ENCODE results near the gene DNAJB8. TPM values are rescaled to one million over a fixed set of nuclear protein-coding genes. Genes with fewer than 3 reads are reported as not detected.

Gene DNAJB8
- total RNA-seq, 2 donors from 2014 or later: not detected

DNA sequence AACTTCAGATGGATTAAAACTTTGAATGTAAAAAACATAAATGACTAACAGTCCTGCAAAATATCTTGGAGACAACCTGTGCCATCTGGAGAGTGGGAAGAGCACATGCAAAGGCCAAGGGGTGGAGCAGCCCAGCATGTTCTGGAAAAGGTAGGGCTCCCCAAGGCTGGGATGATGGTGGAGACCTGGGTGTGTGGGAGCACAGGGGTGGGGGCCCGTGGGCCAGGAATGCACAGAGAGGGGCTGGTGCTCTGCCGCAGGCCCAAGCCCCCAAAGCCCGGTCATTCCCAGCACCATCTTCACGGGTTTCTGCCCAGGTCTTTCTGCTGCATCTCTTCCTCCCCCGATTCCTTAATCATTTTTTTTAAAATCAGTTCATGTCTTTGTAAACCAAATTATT is 36.0 kb upstream of the DNAJB8 start:
- H3K9ac ChIP-seq (ENCODE audit: extremely low read depth, low read length, poor library complexity, severe bottlenecking): no peak overlapping the region
- no peaks in the 10 kb centered on the region for H3K4me1 ChIP-seq (ENCODE audit: control insufficient read depth, insufficient read depth, low read length)
- Mint-ChIP-seq H3K36me3 (ENCODE audit: low read depth) (no peaks in the 10 kb centered on the region), H3K27me3 (ENCODE audit: insufficient read depth) (peaks cover 48% of the 10 kb centered on the region), H3K9me3 (no peaks in the 10 kb centered on the region), H3K27ac (no peak overlapping the region), H3K4me3 (no peak overlapping the region), H3K4me1 (no peaks in the 10 kb centered on the region)
- TF ChIP-seq, protein P1, sequence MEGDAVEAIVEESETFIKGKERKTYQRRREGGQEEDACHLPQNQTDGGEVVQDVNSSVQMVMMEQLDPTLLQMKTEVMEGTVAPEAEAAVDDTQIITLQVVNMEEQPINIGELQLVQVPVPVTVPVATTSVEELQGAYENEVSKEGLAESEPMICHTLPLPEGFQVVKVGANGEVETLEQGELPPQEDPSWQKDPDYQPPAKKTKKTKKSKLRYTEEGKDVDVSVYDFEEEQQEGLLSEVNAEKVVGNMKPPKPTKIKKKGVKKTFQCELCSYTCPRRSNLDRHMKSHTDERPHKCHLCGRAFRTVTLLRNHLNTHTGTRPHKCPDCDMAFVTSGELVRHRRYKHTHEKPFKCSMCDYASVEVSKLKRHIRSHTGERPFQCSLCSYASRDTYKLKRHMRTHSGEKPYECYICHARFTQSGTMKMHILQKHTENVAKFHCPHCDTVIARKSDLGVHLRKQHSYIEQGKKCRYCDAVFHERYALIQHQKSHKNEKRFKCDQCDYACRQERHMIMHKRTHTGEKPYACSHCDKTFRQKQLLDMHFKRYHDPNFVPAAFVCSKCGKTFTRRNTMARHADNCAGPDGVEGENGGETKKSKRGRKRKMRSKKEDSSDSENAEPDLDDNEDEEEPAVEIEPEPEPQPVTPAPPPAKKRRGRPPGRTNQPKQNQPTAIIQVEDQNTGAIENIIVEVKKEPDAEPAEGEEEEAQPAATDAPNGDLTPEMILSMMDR (conservative IDR thresholded peaks at IDR 0.05): no peak
- 91% methylated on average over 5 of the region's 5 CpGs; no CpG with 5 or more reads in 1 of the 2 experiments for WGBS, 2 experiments (ENCODE audit: insufficient coverage in 1 of 2, insufficient read length in 1 of 2)
- no peaks in the 10 kb centered on the region for H3K36me3 ChIP-seq (ENCODE audit: control insufficient read depth, insufficient read depth, low read length)
- DNase-seq: no peak
- H3K27ac ChIP-seq (ENCODE audit: low read depth, low read length): no peak overlapping the region
- no peaks in the 10 kb centered on the region for H3K9me3 ChIP-seq (ENCODE audit: control insufficient read depth, low read length)
- no peak overlapping the region for H3K4me3 ChIP-seq (ENCODE audit: low read length)
- H3K27me3 ChIP-seq (ENCODE audit: control insufficient read depth, insufficient read depth, low read length, poor library complexity, severe bottlenecking): peaks cover 40% of the 10 kb centered on the region

DNA sequence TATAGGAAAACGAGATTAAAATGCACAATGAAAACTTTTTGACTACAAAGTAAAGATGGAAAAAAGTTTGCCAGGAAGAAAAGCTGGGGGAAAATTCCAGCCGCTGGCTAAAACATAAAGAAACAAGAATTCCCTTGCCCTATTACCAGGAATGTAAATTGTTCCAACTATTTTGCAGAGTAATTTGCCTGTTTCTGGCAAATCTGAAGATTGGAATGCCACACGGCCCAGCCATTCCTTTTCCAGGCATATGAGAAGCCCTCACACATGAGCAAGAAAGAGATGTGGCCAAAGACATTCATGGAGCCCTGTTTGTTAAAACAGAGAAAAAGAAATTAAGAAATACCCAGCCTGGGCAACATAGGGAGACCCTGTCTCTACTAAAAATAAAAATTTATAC is 34.7 kb upstream of the DNAJB8 start:
- TF ChIP-seq, protein P1 (conservative IDR thresholded peaks at IDR 0.05): no peak
- no peak for DNase-seq
- 73 to 85% methylated on average over 2 to 3 of the region's 3 CpGs for WGBS, 2 experiments (ENCODE audit: insufficient coverage in 1 of 2, insufficient read length in 1 of 2)
- no peak overlapping the region for H3K27ac ChIP-seq (ENCODE audit: low read depth, low read length)
- peaks cover 3% of the 10 kb centered on the region for H3K4me1 ChIP-seq (ENCODE audit: control insufficient read depth, insufficient read depth, low read length)
- Mint-ChIP-seq H3K4me1 (peaks cover 6% of the 10 kb centered on the region), H3K27ac (no peak overlapping the region), H3K9me3 (no peaks in the 10 kb centered on the region), H3K36me3 (ENCODE audit: low read depth) (no peaks in the 10 kb centered on the region), H3K4me3 (no peak overlapping the region), H3K27me3 (ENCODE audit: insufficient read depth) (peaks cover 53% of the 10 kb centered on the region)
- no peaks in the 10 kb centered on the region for H3K36me3 ChIP-seq (ENCODE audit: control insufficient read depth, insufficient read depth, low read length)
- H3K27me3 ChIP-seq (ENCODE audit: control insufficient read depth, insufficient read depth, low read length, poor library complexity, severe bottlenecking): peaks cover 51% of the 10 kb centered on the region
- H3K9ac ChIP-seq (ENCODE audit: extremely low read depth, low read length, poor library complexity, severe bottlenecking): no peak overlapping the region
- H3K9me3 ChIP-seq (ENCODE audit: control insufficient read depth, low read length): no peaks in the 10 kb centered on the region
- H3K4me3 ChIP-seq (ENCODE audit: low read length): no peak overlapping the region

DNA sequence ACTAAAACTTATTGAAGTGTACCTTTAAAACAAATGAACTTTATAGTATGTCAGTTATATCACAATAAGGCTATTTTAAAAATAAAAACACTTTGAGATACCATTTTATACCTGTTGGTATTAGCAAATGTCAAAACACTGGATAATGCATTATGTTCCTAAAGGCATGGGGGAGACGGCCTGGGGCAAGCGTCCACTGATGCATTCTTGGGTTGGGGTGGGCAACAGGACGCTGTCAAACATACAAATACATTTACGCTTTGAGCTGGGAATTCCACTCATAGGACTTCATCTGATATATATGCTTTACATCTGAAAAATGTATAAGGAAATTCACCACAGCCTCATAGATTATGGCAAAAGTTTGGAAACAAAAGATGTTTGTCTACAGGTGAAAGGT is 33.9 kb upstream of the DNAJB8 start:
- 90 to 98% methylated on average over 2 to 4 of the region's 4 CpGs for WGBS, 2 experiments (ENCODE audit: insufficient coverage in 1 of 2, insufficient read length in 1 of 2)
- Mint-ChIP-seq H3K27me3 (ENCODE audit: insufficient read depth) (peaks cover 57% of the 10 kb centered on the region), H3K4me3 (no peak overlapping the region), H3K27ac (no peak overlapping the region), H3K4me1 (peaks cover 6% of the 10 kb centered on the region), H3K9me3 (no peaks in the 10 kb centered on the region), H3K36me3 (ENCODE audit: low read depth) (no peaks in the 10 kb centered on the region)
- H3K4me3 ChIP-seq (ENCODE audit: low read length): no peak overlapping the region
- TF ChIP-seq, protein P1 (conservative IDR thresholded peaks at IDR 0.05): no peak
- no peak overlapping the region for H3K9ac ChIP-seq (ENCODE audit: extremely low read depth, low read length, poor library complexity, severe bottlenecking)
- no peak overlapping the region for H3K27ac ChIP-seq (ENCODE audit: low read depth, low read length)
- peaks cover 3% of the 10 kb centered on the region for H3K4me1 ChIP-seq (ENCODE audit: control insufficient read depth, insufficient read depth, low read length)
- H3K27me3 ChIP-seq (ENCODE audit: control insufficient read depth, insufficient read depth, low read length, poor library complexity, severe bottlenecking): peaks cover 56% of the 10 kb centered on the region
- no peaks in the 10 kb centered on the region for H3K9me3 ChIP-seq (ENCODE audit: control insufficient read depth, low read length)
- DNase-seq: no peak
- H3K36me3 ChIP-seq (ENCODE audit: control insufficient read depth, insufficient read depth, low read length): no peaks in the 10 kb centered on the region
